DOHH2 (cell line): ENCODE measurements around the gene OCA2.

Source experiments
- H3F3A ChIP-seq: fragments of 200-600 bp; sonication (generic), shearing (Covaris generic); 2 replicates; pipeline ENCODE4 v1.6.0; 2016; ENCODE audit warnings: antibody characterized with exemption, mild to moderate bottlenecking; ENCODE audit not compliant: control insufficient read depth, insufficient read depth
- H3K27ac ChIP-seq: fragments of 200-600 bp; sonication (generic); 2 replicates; pipeline ENCODE4 v1.5.1; 2014; ENCODE audit warnings: low read depth, mild to moderate bottlenecking, low read length, moderate library complexity
- H3K27me3 ChIP-seq: fragments of 200-600 bp; sonication (generic); 2 replicates; pipeline ENCODE4 v1.6.1; 2014; ENCODE audit warnings: mild to moderate bottlenecking, low read length, mixed read lengths; ENCODE audit not compliant: control insufficient read depth
- H3K36me3 ChIP-seq: fragments of 200-600 bp; sonication (generic); 2 replicates; pipeline ENCODE4 v1.6.1; 2014; ENCODE audit warnings: mild to moderate bottlenecking, low read length, moderate library complexity, mixed read lengths; ENCODE audit not compliant: control insufficient read depth
- H3K4me1 ChIP-seq: fragments of 200-600 bp; sonication (generic); 2 replicates; pipeline ENCODE4 v1.6.1; 2014; ENCODE audit warnings: mild to moderate bottlenecking, low read length, mixed read lengths; ENCODE audit not compliant: control insufficient read depth
- H3K4me2 ChIP-seq: fragments of 200-600 bp; sonication (generic); 2 replicates; pipeline ENCODE4 v1.6.0; 2014; ENCODE audit warnings: mild to moderate bottlenecking, low read length, moderate library complexity
- H3K4me3 ChIP-seq: fragments of 200-600 bp; sonication (generic); 2 replicates; pipeline ENCODE4 v1.5.1; 2014; ENCODE audit warnings: mild to moderate bottlenecking, low read length, mixed read lengths
- H3K79me2 ChIP-seq: fragments of 200-600 bp; sonication (generic); 2 replicates; pipeline ENCODE4 v1.6.1; 2014; ENCODE audit warnings: mild to moderate bottlenecking, low read length, mixed read lengths; ENCODE audit not compliant: control insufficient read depth
- H3K9me2 ChIP-seq: fragments of 200-600 bp; sonication (generic); replicated peaks from 2 replicates; pipeline ENCODE4 v1.6.1; 2014; ENCODE audit warnings: mild to moderate bottlenecking, low read length, mixed read lengths; ENCODE audit not compliant: control insufficient read depth
- H3K9me3 ChIP-seq: fragments of 200-600 bp; sonication (generic); 2 replicates; pipeline ENCODE4 v1.6.1; 2014; ENCODE audit warnings: antibody characterized with exemption, low read length, mixed read lengths; ENCODE audit not compliant: control insufficient read depth, insufficient read depth
- H4K20me1 ChIP-seq: fragments of 200-600 bp; sonication (generic); 2 replicates; pipeline ENCODE4 v1.6.0; 2014; ENCODE audit warnings: low read depth, mild to moderate bottlenecking, antibody characterized with exemption, low read length, moderate library complexity; ENCODE audit not compliant: control insufficient read depth, insufficient read depth
- CTCF ChIP-seq: fragments of 200-600 bp; sonication (generic); IDR thresholded peaks from one replicate; pipeline ENCODE4 v1.5.1; 2014; ENCODE audit warnings: antibody characterized with exemption, mild to moderate bottlenecking, low read depth, low read length; ENCODE audit not compliant: poor library complexity, severe bottlenecking
- EZH2phosphoT487 ChIP-seq: fragments of 200-600 bp; sonication (generic); IDR thresholded peaks from 2 replicates; pipeline ENCODE4 v1.6.1; 2017; ENCODE audit warnings: borderline replicate concordance, mild to moderate bottlenecking, antibody characterized with exemption, low read length, moderate library complexity, mixed read lengths

The OCA2 gene

GRCh38 chr15:27730868-27731267 lies 368.2 kb downstream of the OCA2 start:
- Histone ChIP-seq H3K27ac (no peak overlapping the region), H3K4me2 (no peak overlapping the region), H3K9me3 (peaks cover 14% of the 10 kb centered on the region; the same call in 1 of the 2 replicates), H3K79me2 (no peaks in the 10 kb centered on the region), H3K36me3 (no peaks in the 10 kb centered on the region), H4K20me1 (no peaks in the 10 kb centered on the region), H3K27me3 (no peaks in the 10 kb centered on the region), H3K4me1 (no peaks in the 10 kb centered on the region), H3F3A (no peaks in the 10 kb centered on the region), H3K9me2 (no peaks in the 10 kb centered on the region), H3K4me3 (no peak overlapping the region)
- no peak for TF ChIP-seq CTCF
- no peak for TF ChIP-seq EZH2phosphoT487

DNA sequence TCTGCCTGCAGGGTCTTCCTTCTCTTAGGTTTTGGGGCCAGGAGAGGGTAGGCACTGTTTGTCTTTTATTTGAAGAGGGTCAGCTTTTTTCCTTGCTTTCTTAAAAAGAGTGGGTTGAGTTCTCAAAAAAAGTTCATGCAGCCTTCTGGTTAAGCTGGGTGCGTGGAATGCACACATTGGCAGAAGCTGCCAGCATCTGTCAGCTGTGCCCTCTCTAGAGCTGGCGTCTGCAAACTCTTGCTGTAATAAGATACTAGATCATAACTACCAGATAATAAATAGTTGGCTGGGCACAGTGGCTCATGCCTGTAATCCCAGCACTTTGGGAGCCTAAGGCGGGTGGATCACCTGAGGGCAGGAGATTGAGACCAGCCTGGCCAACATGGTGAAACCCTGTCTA lies 373.4 kb downstream of the OCA2 start:
- no peak for TF ChIP-seq CTCF
- TF ChIP-seq EZH2phosphoT487 = no peak
- H3F3A ChIP-seq = no peaks in the 10 kb centered on the region
- no peaks in the 10 kb centered on the region for H3K4me1 ChIP-seq
- no peak overlapping the region for H3K27ac ChIP-seq
- H4K20me1 ChIP-seq = no peaks in the 10 kb centered on the region
- H3K9me2 ChIP-seq = no peaks in the 10 kb centered on the region
- no peak overlapping the region for H3K4me3 ChIP-seq
- no peak overlapping the region for H3K4me2 ChIP-seq
- H3K27me3 ChIP-seq = no peaks in the 10 kb centered on the region
- H3K36me3 ChIP-seq = no peaks in the 10 kb centered on the region
- peaks cover 19% of the 10 kb centered on the region; the same call in 1 of the 2 replicates for H3K9me3 ChIP-seq
- H3K79me2 ChIP-seq = no peaks in the 10 kb centered on the region

GRCh38 chr15:27723821-27724220 lies 375.3 kb downstream of the OCA2 start:
- H3K4me2 ChIP-seq = no peak overlapping the region
- no peaks in the 10 kb centered on the region for H3K9me2 ChIP-seq
- H3K79me2 ChIP-seq = no peaks in the 10 kb centered on the region
- no peak overlapping the region for H3K27ac ChIP-seq
- H3F3A ChIP-seq = no peaks in the 10 kb centered on the region
- no peak overlapping the region for H3K4me3 ChIP-seq
- no peaks in the 10 kb centered on the region for H3K4me1 ChIP-seq
- H3K9me3 ChIP-seq = peaks cover 19% of the 10 kb centered on the region; the same call in 1 of the 2 replicates
- TF ChIP-seq CTCF = no peak
- TF ChIP-seq EZH2phosphoT487 = no peak
- H3K36me3 ChIP-seq = no peaks in the 10 kb centered on the region
- H3K27me3 ChIP-seq = no peaks in the 10 kb centered on the region
- no peaks in the 10 kb centered on the region for H4K20me1 ChIP-seq

- Histone ChIP-seq H3F3A (no peaks in the 10 kb centered on the region), H3K4me2 (no peak overlapping the region), H3K27ac (no peak overlapping the region), H3K36me3 (no peaks in the 10 kb centered on the region), H3K4me3 (no peak overlapping the region), H3K27me3 (no peaks in the 10 kb centered on the region), H4K20me1 (no peaks in the 10 kb centered on the region), H3K4me1 (no peaks in the 10 kb centered on the region), H3K9me3 (peaks cover 18% of the 10 kb centered on the region; the same call in 1 of the 2 replicates), H3K9me2 (no peaks in the 10 kb centered on the region), H3K79me2 (no peaks in the 10 kb centered on the region)
- TF ChIP-seq EZH2phosphoT487 (no peak), CTCF (no peak)
These were observed 377.0 kb downstream of the OCA2 start for GRCh38 chr15:27722102-27722501.
